Omental fat pad (tissue), 4 donors: ENCODE measurements around the gene ZNRF3. TPM values are rescaled to one million over a fixed set of nuclear protein-coding genes. Genes with fewer than 3 reads are reported as not detected.
A peak's percentile ranks its signal among the peaks of the same experiment; 100 is the strongest.

ENCODE experiments used
- ATAC-seq: fragments of 150-250 bp; one replicate; pipeline ENCODE4 v1.9.1; 2016; ENCODE audit warnings: mild to moderate bottlenecking, moderate library complexity; ENCODE audit not compliant: low FRiP score
- DNase-seq: peaks from one replicate; pipeline ENCODE4 v3.0.0-alpha.2; 2019; ENCODE audit warnings: low spot score
- CTCF ChIP-seq, 3 donors: fragments of 450-650 bp; IDR thresholded peaks; one replicate each; pipeline ENCODE4 v1.5.1; 2016 to 2017; ENCODE audit warnings: antibody characterized with exemption in 3 of 3, mild to moderate bottlenecking in 3 of 3, moderate library complexity in 2 of 3
- total RNA-seq, 4 donors: library from RNA; depleted of rRNA; stranded (reverse); fragments of >200 nt; gene quantifications; one replicate each; pipeline ENCODE4 v1.1.0, GENCODE V29; 2016

The ZNRF3 gene
- total RNA-seq, 4 donors from 2014 or later = 7.7 to 14.4 (median 8.2) TPM

- ATAC-seq (no peak), DNase-seq (no peak)
- TF ChIP-seq CTCF (IDR thresholded peaks at IDR 0.05) = no peak
Measured at GRCh38 chr22:28953403-28953802, 70.0 kb downstream of the ZNRF3 start.

GRCh38 chr22:28953976-28954880, 70.9 kb downstream of the ZNRF3 start:
- ATAC-seq (no peak), DNase-seq (no peak)
- no peak for TF ChIP-seq CTCF (IDR thresholded peaks at IDR 0.05)

- DNase-seq (no peak), ATAC-seq (no peak)
- TF ChIP-seq CTCF (IDR thresholded peaks at IDR 0.05) = no peak
Measured at GRCh38 chr22:28955817-28956216, 72.4 kb downstream of the ZNRF3 start.

- TF ChIP-seq CTCF (IDR thresholded peaks at IDR 0.05) = no peak
- no peak for ATAC-seq
- no peak for DNase-seq
Measured at GRCh38 chr22:28956506-28956905, 73.1 kb downstream of the ZNRF3 start.

GRCh38 chr22:28958611-28959010, 75.2 kb downstream of the ZNRF3 start:
- ATAC-seq = peak; percentile 42

GRCh38 chr22:28962042-28962554, 78.7 kb downstream of the ZNRF3 start:
- TF ChIP-seq CTCF (IDR thresholded peaks at IDR 0.05) = no peak
- ATAC-seq (no peak), DNase-seq (no peak)

More at GRCh38 chr22:28958611-28959010, 75.2 kb downstream of the ZNRF3 start:
- no peak for DNase-seq
- no peak for TF ChIP-seq CTCF (IDR thresholded peaks at IDR 0.05)

- no peak for TF ChIP-seq CTCF (IDR thresholded peaks at IDR 0.05)
- DNase-seq (no peak), ATAC-seq (no peak)
Measured at GRCh38 chr22:28963362-28963761, 80.0 kb downstream of the ZNRF3 start.
